ENCODE measurements around the gene OTX2.

GRCh38 chr14:56817396-56817921 lies 7.2 kb upstream of the OTX2 start:
- TF ChIP-seq, protein P1, sequence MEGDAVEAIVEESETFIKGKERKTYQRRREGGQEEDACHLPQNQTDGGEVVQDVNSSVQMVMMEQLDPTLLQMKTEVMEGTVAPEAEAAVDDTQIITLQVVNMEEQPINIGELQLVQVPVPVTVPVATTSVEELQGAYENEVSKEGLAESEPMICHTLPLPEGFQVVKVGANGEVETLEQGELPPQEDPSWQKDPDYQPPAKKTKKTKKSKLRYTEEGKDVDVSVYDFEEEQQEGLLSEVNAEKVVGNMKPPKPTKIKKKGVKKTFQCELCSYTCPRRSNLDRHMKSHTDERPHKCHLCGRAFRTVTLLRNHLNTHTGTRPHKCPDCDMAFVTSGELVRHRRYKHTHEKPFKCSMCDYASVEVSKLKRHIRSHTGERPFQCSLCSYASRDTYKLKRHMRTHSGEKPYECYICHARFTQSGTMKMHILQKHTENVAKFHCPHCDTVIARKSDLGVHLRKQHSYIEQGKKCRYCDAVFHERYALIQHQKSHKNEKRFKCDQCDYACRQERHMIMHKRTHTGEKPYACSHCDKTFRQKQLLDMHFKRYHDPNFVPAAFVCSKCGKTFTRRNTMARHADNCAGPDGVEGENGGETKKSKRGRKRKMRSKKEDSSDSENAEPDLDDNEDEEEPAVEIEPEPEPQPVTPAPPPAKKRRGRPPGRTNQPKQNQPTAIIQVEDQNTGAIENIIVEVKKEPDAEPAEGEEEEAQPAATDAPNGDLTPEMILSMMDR (IDR thresholded peaks at IDR 0.05; ENCODE audit: low read length): no peak
- TF ChIP-seq EZH2 (optimal IDR thresholded peaks at IDR 0.05; ENCODE audit: low read depth, low read length) (no peak), EZH2phosphoT487 (IDR thresholded peaks at IDR 0.05; ENCODE audit: low read length) (no peak)

Data from MM.1S (cell line).